Activated CD8-positive, alpha-beta T cell treated with anti-CD3 and anti-CD28 coated beads, Interleukin-2, amount 10 ng/mL, durations not matched to agents 7 days and 5 days (primary cell): ENCODE data around the gene SEMA3F. TPM values are rescaled to one million over a fixed set of nuclear protein-coding genes. Genes with fewer than 3 reads are reported as not detected.
A peak's percentile ranks its signal among the peaks of the same experiment; 100 is the strongest.
"Not testable (repeated sequence)": the region's sequence is repeated elsewhere in the genome, so short reads cannot be mapped to it uniquely, and the experiment has no call there.

Experiments used
- ATAC-seq: fragments of 150-1000 bp; cut with Tn5 transposase; one replicate; pipeline ENCODE4 v1.10.0; 2021; ENCODE audit warnings: moderate library complexity
- CTCF ChIA-PET: fragments of 350-600 bp; sonication (Branson Sonifier 250); formaldehyde crosslinking; loops from one replicate; lab custom pipeline; 2021; ENCODE audit warnings: antibody characterized with exemption; lab: Charles Lee
- POLR2A ChIA-PET: fragments of 350-600 bp; sonication (Branson Sonifier 250); formaldehyde crosslinking; loops from one replicate; lab custom pipeline; 2021; ENCODE audit warnings: antibody characterized with exemption; lab: Charles Lee
- DNase-seq: peaks from one replicate; pipeline ENCODE4 v3.0.0-alpha.2; 2020
- H3K27ac Mint-ChIP-seq: one replicate; pipeline ENCODE4 v1.8.0; 2021; ENCODE audit warnings: mild to moderate bottlenecking, mixed read lengths
- H3K27me3 Mint-ChIP-seq: one replicate; pipeline ENCODE4 v1.8.0; 2021; ENCODE audit warnings: low read depth, mixed read lengths
- H3K36me3 Mint-ChIP-seq: one replicate; pipeline ENCODE4 v1.8.0; 2021; ENCODE audit warnings: low read depth, mixed read lengths
- H3K4me1 Mint-ChIP-seq: one replicate; pipeline ENCODE4 v1.8.0; 2021; ENCODE audit warnings: low read depth, mixed read lengths
- H3K4me3 Mint-ChIP-seq: one replicate; pipeline ENCODE4 v1.8.0; 2021; ENCODE audit warnings: mild to moderate bottlenecking, mixed read lengths
- H3K9me3 Mint-ChIP-seq: one replicate; pipeline ENCODE4 v1.8.0; 2022; ENCODE audit warnings: mixed read lengths; ENCODE audit not compliant: insufficient read depth
- total RNA-seq, 2 experiments: library from RNA; stranded (reverse); gene quantifications; one replicate each; pipeline ENCODE4 v1.2.3, GENCODE V29; 2021

Gene SEMA3F
- total RNA-seq, 2 experiments from 2014 or later, result not detected

DNA sequence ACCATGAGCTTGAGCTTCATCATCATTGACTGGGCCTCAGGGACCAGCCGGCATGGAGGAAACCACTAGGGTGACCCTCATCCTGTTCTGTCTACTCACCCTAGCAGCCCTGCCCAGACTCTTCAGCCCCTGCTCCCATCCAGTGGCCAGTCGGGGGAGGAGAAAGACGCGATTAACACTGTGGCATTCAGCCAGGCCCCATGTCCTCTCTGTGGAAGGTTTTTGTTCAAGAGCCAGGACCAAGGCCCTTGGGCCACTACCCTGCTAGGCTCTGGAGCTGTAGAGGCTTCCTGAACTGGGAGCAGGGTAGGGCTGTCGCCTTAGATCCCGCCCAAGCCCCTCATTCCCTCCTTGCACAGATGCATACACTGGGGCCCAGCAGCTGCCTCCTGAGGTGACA, 65.0 kb downstream of the SEMA3F start:
- no peak for ATAC-seq

DNA sequence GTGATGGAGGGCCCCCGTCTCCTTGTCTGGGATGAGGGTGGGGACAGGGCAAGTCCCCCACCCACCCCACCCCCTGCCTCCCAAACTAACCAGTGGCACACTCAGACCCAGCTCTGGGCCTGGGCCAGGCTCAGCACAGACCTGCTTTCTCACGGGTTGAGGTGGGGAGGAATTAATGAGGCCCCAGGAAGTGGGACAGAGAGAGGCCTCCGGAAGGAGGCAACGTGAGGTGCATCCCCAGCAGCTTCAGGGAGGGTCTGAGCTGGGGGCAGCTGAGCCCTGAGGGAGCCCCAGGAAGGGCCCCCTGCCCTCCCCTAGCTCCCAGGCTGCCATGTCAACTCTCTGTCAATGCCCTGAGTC, 65.9 kb downstream of the SEMA3F start:
- H3K36me3 Mint-ChIP-seq, result no peaks in the 10 kb centered on the region
- H3K27me3 Mint-ChIP-seq, result peaks cover 16% of the 10 kb centered on the region
- H3K4me3 Mint-ChIP-seq, result no peak overlapping the region
- peak overlapping the region; percentile 52 for H3K27ac Mint-ChIP-seq
- POLR2A ChIA-PET, result no interaction called here
- no peaks in the 10 kb centered on the region for H3K9me3 Mint-ChIP-seq
- H3K4me1 Mint-ChIP-seq, result peaks cover 15% of the 10 kb centered on the region
- no peak for ATAC-seq
- CTCF ChIA-PET, result interaction anchor here (1.1 to 4.4 kb wide), 4 partner anchors 17 to 36 kb away, joined by 3 to 49 read pairs (median 6); partner anchors contain the start of gene GNAT1
- DNase-seq, result no peak

More for the DNA sequence above, 65.0 kb downstream of the SEMA3F start:
- Mint-ChIP-seq H3K4me1 (peaks cover 9% of the 10 kb centered on the region), H3K4me3 (no peak overlapping the region), H3K27ac (no peak overlapping the region), H3K9me3 (no peaks in the 10 kb centered on the region), H3K36me3 (no peaks in the 10 kb centered on the region), H3K27me3 (peaks cover 12% of the 10 kb centered on the region)
- POLR2A ChIA-PET, result no interaction called here
- no peak for DNase-seq
- CTCF ChIA-PET, result interaction anchor here (0.8 to 4.4 kb wide), 5 partner anchors 16 to 27 kb away, joined by 3 to 49 read pairs (median 3); partner anchors contain the start of gene GNAT1

DNA sequence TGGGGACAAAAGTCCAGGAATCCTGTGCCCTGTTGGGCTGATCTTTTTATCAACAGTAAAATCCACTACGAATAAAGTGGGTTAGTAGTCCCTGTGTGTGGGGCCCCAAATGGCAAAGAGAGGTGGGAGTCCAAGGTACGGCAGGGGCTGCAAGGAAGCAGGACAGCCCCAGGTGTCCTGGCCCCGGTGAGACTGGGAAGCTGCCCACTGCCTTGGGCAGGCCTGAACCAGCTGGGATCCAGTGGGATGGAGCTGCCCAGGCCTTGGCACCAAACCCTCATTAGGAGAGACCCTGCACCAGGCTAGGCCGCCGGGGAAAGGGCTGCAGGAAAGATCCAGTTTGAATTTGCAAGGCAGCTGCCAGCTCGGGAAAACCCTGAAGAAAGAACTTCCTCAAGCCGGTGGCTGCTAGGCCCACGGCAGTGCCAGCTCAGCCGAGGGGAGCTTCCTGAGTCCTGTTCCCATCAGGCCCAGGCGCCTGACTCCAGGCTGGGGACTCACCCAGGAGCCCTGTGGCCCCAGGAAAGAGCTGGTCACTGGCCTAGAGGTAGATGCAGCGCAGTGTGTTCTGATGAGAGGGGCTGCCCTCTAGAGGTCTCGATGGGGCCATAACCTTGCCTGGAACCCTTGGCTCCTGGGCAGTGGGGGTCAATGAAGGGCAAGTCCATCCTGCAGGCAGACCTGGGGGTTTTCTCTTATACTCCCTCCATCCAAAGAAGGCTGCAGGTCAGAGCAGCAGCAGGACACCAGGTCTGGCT, 66.5 kb downstream of the SEMA3F start:
- POLR2A ChIA-PET, result interaction anchor here (1.0 kb wide), 1 partner anchor 27 kb away, joined by 6 read pairs; no protein-coding TSS in a partner anchor
- DNase-seq, result no peak

DNA sequence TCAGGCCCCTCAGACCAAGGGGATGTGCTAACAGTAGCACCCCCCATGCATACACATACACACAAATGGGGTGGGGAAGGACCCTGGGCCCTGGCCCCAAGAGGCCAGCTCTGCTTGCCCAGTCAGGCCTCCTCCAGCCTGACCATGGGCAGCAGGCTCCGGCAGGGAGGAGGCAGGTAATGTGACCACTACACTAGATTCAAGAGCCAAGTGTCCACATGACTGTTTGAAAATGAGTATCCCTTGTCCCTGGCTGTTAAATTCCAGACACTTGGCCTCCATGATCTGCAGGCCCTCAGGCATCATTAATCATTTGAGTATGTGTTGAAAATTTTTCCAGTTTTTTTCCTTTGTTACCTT, 67.0 kb downstream of the SEMA3F start:
- POLR2A ChIA-PET, result interaction anchor here (1.0 kb wide), 1 partner anchor 27 kb away, joined by 6 read pairs; no protein-coding TSS in a partner anchor
- CTCF ChIA-PET, result interaction anchor here (1.1 to 4.4 kb wide), 3 partner anchors 24 to 34 kb away, joined by 3 to 49 read pairs (median 9); partner anchors contain the start of gene GNAT1

More for the DNA sequence above, 66.5 kb downstream of the SEMA3F start:
- peaks cover 16% of the 10 kb centered on the region for H3K27me3 Mint-ChIP-seq
- CTCF ChIA-PET, result interaction anchor here (1.1 to 4.4 kb wide), 4 partner anchors 18 to 35 kb away, joined by 3 to 49 read pairs (median 6); partner anchors contain the start of gene GNAT1
- no peak overlapping the region for H3K4me3 Mint-ChIP-seq
- H3K27ac Mint-ChIP-seq, result peak overlapping the region; percentile 52
- H3K4me1 Mint-ChIP-seq, result peaks cover 19% of the 10 kb centered on the region
- H3K36me3 Mint-ChIP-seq, result no peaks in the 10 kb centered on the region
- no peak for ATAC-seq
- H3K9me3 Mint-ChIP-seq, result no peaks in the 10 kb centered on the region

DNA sequence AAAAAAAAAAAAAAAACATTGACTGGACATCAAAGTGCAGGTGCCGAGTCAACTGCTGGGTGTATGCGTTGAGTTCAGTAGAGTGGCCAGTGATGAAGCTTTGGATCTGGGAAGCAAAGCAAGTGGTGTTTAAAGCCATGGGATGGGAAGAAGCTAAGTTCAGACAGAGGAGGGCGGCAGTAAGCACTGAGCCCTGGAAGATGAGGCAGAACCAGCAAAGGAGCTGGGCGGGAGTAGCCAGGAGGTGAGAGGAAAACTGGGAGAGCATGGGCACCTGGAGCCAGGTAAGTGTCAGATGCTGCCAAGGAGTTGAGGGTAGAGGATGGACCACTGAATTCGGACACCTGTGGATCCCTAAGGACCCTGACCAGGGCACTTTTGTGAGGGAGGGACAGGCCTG, 69.5 kb downstream of the SEMA3F start:
- Mint-ChIP-seq H3K9me3 (no peaks in the 10 kb centered on the region), H3K4me1 (peaks cover 42% of the 10 kb centered on the region), H3K27ac (no peak overlapping the region), H3K4me3 (no peak overlapping the region), H3K27me3 (peaks cover 16% of the 10 kb centered on the region), H3K36me3 (no peaks in the 10 kb centered on the region)
- no peak for ATAC-seq
- ChIA-PET CTCF (interaction anchor here (1.4 to 7.6 kb wide), 8 partner anchors 10 to 103 kb away, joined by 3 to 185 read pairs (median 15); partner anchors contain the start of genes GNAI2, GNAT1 and LSMEM2), POLR2A (no interaction called here)
- DNase-seq, result no peak

More for the DNA sequence above, 67.0 kb downstream of the SEMA3F start:
- peaks cover 23% of the 10 kb centered on the region for H3K4me1 Mint-ChIP-seq
- DNase-seq, result no peak
- H3K9me3 Mint-ChIP-seq, result no peaks in the 10 kb centered on the region
- no peak for ATAC-seq
- no peak overlapping the region for H3K27ac Mint-ChIP-seq
- H3K27me3 Mint-ChIP-seq, result peaks cover 16% of the 10 kb centered on the region
- H3K36me3 Mint-ChIP-seq, result no peaks in the 10 kb centered on the region
- no peak overlapping the region for H3K4me3 Mint-ChIP-seq

DNA sequence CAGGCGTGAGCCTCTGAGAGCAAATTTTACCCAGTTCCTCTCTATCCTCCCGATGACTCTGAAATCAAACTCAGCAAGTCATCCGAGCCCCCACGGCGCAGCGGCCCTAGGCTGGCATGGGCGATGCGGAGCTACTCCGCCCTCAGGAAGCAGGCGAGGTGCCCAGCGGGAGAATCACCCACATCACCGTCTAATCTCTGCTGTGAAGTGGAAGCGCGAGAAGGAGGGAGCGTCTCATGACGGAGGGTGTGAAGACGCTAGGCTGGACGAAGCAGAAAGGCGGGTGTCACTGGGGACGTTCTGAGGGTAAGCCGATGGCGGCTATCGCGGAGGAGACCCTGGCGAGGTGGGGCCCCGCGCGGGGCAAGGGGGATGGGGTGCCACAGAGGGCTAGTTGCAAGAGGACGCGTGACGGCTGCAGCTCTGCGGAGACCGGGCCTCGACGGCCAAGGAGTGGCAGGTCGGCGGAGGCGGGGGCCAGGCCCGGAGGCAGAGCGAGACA, 71.8 kb downstream of the SEMA3F start:
- Mint-ChIP-seq H3K9me3 (no peaks in the 10 kb centered on the region), H3K4me1 (peaks cover 34% of the 10 kb centered on the region), H3K4me3 (peak overlapping the region; percentile 91), H3K36me3 (no peaks in the 10 kb centered on the region), H3K27me3 (peaks cover 16% of the 10 kb centered on the region), H3K27ac (peak overlapping the region; percentile 90)
- ATAC-seq (peak; percentile 27), DNase-seq (peak; percentile 59)
- ChIA-PET CTCF (interaction anchor here (0.7 to 7.6 kb wide), 27 partner anchors 9 to 127 kb away, joined by 3 to 185 read pairs (median 6); partner anchors contain the start of genes GNAI2, GNAT1, HYAL3 and NAA80), POLR2A (interaction anchor here (0.6 to 3.0 kb wide), 8 partner anchors 9 to 381 kb away, joined by 3 to 23 read pairs (median 10); no protein-coding TSS in a partner anchor)

DNA sequence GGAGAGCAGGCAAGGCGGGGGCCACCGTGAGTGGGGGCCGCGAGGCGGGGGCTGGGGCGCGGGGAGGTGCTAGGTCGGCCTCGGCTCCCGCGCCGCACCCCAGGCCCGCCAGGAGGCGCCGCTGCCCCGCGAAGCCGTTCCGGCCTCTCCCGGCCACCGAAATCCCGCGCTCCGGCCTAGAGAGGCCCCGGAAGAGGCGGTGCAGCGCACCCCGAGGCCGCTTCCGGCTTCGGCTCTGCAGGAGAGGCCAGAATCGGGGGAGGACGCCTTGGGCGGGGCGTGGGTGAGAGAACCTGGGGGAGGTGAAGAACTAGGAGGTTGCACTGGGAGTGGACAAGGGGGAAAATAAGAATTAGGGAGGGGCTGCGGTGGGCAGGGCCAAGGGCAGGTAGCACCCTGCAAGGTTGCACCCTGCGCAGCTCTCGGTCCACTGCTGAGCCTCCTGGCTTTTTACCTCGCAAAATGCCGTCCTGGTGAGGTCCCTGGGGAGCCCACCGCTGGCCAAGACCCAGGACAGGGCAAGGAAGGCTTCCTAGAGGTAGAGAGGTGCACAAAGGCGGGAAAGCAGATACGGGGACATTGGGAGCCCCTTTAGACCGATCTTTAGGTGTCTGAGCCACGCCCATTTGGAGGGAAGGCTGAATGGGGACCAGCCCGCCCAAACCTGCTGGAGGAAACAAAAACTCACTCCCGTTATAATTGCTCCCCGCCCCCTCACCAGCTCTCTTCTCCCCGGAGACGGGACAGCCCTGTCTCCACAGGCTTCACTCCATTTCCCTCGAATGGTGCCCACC, 72.5 kb downstream of the SEMA3F start:
- peak overlapping the region; percentile 91 for H3K4me3 Mint-ChIP-seq
- peaks cover 34% of the 10 kb centered on the region for H3K4me1 Mint-ChIP-seq
- peak; percentile 94 for DNase-seq
- peak; percentile 89 for ATAC-seq
- peak overlapping the region; percentile 90 for H3K27ac Mint-ChIP-seq
- no peaks in the 10 kb centered on the region for H3K9me3 Mint-ChIP-seq
- no peaks in the 10 kb centered on the region for H3K36me3 Mint-ChIP-seq
- POLR2A ChIA-PET, result interaction anchor here (0.6 to 3.0 kb wide), 10 partner anchors 10 to 381 kb away, joined by 3 to 23 read pairs (median 5); partner anchors contain the start of genes HYAL3 and NAA80
- CTCF ChIA-PET, result interaction anchor here (0.7 to 7.6 kb wide), 29 partner anchors 8 to 127 kb away, joined by 3 to 185 read pairs (median 5); partner anchors contain the start of genes GNAI2, GNAT1, HYAL3 and NAA80
- peaks cover 16% of the 10 kb centered on the region for H3K27me3 Mint-ChIP-seq

DNA sequence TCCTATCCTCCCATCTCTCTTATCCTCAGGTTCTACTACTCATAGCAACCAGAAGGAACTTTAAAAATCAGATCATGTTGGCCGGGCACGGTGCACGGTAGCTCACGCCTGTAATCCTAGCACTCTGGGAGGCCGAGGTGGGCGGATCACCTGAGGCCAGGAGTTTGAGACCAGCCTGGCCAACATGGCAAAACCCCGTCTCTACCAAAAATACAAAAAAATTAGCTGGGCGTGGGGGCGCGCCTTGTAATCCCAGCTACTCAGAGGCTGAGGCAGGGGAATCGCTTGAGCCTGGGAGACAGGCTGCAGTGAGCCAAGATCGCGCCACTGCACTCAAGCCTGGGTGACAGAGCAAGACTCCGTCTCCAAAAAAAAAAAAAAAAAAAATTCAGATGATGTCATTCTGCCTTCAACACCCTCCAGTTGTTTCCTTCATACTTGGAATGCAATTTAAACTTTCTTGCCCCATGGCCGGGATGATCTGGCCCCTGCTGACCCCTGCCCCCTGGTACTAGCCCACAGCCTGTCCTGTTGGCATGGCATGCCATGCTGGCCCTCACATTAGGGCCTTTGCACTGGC, 73.2 kb downstream of the SEMA3F start:
- peaks cover 34% of the 10 kb centered on the region for H3K4me1 Mint-ChIP-seq
- DNase-seq, H3K9me3 Mint-ChIP-seq, H3K36me3 Mint-ChIP-seq, ATAC-seq: not testable (repeated sequence)
- H3K4me3 Mint-ChIP-seq, result peak overlapping the region; percentile 91
- peaks cover 14% of the 10 kb centered on the region for H3K27me3 Mint-ChIP-seq
- POLR2A ChIA-PET, result interaction anchor here (1.1 to 3.0 kb wide), 6 partner anchors 9 to 71 kb away, joined by 3 to 23 read pairs (median 18); partner anchors contain the start of genes HYAL3 and NAA80
- peak overlapping the region; percentile 90 for H3K27ac Mint-ChIP-seq
- CTCF ChIA-PET, result interaction anchor here (1.0 to 7.6 kb wide), 13 partner anchors 8 to 93 kb away, joined by 3 to 185 read pairs (median 22); partner anchors contain the start of genes GNAI2, GNAT1, HYAL3 and NAA80

DNA sequence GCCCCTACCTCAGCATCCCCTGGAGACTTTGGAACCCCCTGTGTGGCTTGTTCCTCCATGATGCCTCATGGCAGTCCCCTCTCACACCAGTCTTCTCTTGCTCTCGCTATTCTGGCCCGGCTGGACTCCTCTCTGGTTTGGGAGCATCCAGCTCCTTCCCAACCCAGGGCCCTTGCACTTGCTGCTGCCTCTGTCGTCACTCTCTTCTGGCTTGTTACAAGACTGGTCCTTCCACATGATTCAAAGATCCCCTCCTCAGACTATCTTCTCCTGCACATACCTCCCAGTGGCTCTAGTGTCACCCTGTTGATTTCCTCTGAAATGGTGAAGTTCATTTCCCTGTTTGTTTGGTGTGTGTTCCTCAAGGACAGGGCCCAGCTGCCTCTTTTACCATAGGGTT, 74.4 kb downstream of the SEMA3F start:
- ATAC-seq, result no peak
- H3K9me3 Mint-ChIP-seq, result no peaks in the 10 kb centered on the region
- H3K36me3 Mint-ChIP-seq, result peaks cover 2% of the 10 kb centered on the region
- POLR2A ChIA-PET, result interaction anchor here (2.6 to 3.0 kb wide), 3 partner anchors 8 to 17 kb away, joined by 17 to 23 read pairs (median 19); no protein-coding TSS in a partner anchor
- CTCF ChIA-PET, result interaction anchor here (0.7 to 7.6 kb wide), 6 partner anchors 13 to 45 kb away, joined by 3 to 180 read pairs (median 16); no protein-coding TSS in a partner anchor
- DNase-seq, result no peak
- H3K4me1 Mint-ChIP-seq, result peaks cover 38% of the 10 kb centered on the region
- peak overlapping the region; percentile 13 for H3K27ac Mint-ChIP-seq
- peaks cover 8% of the 10 kb centered on the region for H3K27me3 Mint-ChIP-seq
- H3K4me3 Mint-ChIP-seq, result no peak overlapping the region

DNA sequence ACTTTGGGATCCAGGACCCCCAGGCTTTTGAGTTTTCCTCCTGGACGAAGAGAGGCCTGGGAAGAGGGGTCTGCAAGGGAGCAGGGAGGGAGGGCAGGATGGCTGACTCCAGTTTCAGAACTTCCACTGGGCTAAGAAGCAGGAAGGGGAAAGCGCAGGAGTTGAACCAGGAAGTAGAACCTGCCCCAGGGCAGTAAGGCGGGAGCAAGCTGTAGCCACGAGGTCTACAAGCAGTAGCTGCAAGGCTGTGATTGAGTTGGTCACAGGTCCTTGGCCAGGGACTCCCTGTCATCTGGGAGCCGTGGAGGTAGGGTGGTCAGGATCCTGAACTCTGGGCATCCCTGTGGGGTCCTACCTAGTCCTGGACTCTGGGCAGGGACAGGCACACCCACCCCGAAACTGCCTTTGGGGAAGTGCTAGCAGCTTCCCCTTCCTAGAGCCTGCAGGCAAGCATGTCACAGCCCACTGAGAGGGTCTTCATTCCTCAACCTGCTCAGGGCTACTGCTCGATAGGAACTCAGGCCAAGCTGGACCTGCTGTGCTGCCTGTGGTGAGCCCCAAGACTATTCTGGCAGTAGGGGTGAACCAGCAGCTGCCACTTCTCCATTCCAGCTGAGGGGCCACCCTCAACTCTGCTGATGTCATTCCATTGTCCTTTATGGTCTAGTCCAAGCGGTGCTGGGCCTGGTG, 75.1 kb downstream of the SEMA3F start:
- ChIA-PET CTCF (interaction anchor here (1.0 to 7.6 kb wide), 5 partner anchors 13 to 94 kb away, joined by 3 to 180 read pairs (median 4); no protein-coding TSS in a partner anchor), POLR2A (interaction anchor here (1.7 kb wide), 1 partner anchor 30 kb away, joined by 5 read pairs; no protein-coding TSS in a partner anchor)
- peaks cover 2% of the 10 kb centered on the region for H3K27me3 Mint-ChIP-seq
- H3K36me3 Mint-ChIP-seq, result peaks cover 2% of the 10 kb centered on the region
- no peak for DNase-seq
- ATAC-seq, result no peak
- no peak overlapping the region for H3K4me3 Mint-ChIP-seq
- H3K27ac Mint-ChIP-seq, result no peak overlapping the region
- no peaks in the 10 kb centered on the region for H3K9me3 Mint-ChIP-seq
- peaks cover 43% of the 10 kb centered on the region for H3K4me1 Mint-ChIP-seq
